Stimulated activated CD4-positive, alpha-beta T cell treated with anti-CD3 and anti-CD28 coated beads, TNF-alpha, amount 100 ng/mL, for 48 hours (primary cell): ENCODE measurements around the gene PRKG1.

Experiments
- DNase-seq, 3 donors: peaks; one replicate each; pipeline ENCODE4 v3.0.0-alpha.2; 2020; ENCODE audit warnings: low read depth in 3 of 3

Gene PRKG1

DNA sequence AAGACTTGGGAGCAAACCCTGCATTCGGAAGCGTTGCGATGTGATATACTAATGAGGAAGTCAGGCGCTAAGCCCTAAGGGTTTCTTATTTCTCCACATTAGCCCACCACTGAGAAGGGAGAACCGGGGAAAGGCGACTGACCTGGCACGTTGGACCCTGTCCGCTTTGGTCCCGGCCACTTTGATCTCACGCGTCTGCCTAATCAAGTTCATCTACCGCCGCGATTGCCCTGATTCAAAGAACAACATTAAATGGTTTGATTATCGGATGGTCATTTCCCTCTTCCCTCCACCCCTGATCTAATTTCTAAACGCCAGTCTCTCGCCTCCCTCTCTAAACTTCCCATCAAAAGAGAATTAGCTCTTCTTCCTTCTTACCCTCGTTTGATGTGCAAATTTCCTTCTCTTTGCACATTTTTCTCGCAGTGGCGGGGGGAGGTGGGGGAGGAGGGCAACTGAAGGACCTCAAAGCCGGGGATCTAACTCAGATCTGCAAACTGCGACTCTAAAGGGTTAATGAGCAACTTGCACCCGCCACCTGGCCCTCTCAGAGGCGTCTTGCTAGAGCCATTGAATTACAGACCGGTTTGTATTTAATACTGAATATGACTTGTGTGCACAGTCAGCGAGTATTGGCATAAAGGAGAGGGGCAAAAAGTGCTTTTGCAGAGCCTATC is 1239.1 kb downstream of the PRKG1 start:
- DNase-seq = no peak

DNA sequence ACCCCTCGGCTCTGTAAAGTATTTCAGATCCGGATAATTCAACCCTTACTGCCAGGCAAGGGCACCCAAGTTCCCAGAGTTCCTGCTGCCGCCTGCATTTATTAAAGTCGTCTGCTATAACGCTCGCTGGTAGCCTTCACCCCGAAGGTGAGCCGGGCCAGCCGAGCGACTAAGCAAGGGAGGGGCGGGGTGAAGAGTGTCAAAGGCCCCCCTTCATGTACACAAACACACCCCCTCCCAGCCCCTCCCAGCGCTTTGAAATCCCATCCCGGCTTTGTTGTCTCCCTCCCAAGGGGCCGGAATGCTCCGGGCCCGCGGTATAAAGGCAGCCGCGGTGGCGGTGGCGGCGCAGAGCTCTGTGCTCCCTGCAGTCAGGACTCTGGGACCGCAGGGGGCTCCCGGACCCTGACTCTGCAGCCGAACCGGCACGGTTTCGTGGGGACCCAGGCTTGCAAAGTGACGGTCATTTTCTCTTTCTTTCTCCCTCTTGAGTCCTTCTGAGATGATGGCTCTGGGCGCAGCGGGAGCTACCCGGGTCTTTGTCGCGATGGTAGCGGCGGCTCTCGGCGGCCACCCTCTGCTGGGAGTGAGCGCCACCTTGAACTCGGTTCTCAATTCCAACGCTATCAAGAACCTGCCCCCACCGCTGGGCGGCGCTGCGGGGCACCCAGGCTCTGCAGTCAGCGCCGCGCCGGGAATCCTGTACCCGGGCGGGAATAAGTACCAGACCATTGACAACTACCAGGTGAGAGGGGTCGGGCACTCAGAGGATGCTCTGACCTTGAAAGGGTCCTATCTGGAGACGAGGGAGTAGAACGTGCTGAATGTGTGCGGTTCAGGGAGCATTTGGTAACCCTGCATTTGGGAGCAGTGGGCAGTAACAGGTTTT is 1239.9 kb downstream of the PRKG1 start, which contains the start of gene DKK1:
Gene DKK1 (plus strand): TSS at position 349 of the 889 bp plus-strand sequence. CDS start 154 bp downstream, at position 503.
- DNase-seq = no peak

DNA sequence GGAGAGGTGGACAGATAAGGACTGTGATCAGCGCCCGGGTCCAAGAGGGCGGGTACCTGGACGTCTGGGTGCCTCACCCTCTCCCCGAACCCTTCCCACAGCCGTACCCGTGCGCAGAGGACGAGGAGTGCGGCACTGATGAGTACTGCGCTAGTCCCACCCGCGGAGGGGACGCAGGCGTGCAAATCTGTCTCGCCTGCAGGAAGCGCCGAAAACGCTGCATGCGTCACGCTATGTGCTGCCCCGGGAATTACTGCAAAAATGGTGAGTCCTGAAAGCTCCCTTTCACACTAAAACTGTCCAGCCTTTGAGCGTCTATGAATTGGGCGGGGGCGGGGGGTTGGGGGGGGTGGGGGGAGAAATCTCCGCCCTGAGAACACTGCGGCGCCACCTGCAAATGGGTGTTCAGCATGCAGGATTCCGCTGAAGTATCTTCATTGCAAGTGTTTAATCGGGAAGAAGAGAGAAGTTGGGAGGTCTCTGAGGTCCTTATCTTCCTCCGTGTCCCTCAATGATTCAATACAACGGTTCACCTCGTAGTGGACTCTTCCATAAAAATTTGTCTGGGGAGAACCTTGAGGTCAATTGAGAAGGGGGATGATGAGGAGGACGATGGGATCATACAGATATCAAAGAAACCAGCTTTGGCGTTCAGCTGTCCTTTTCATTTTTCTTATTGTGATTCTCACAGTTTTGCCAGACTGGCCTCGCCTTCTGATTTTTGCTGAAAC is 1240.7 kb downstream of the PRKG1 start:
- no peak for DNase-seq

DNA sequence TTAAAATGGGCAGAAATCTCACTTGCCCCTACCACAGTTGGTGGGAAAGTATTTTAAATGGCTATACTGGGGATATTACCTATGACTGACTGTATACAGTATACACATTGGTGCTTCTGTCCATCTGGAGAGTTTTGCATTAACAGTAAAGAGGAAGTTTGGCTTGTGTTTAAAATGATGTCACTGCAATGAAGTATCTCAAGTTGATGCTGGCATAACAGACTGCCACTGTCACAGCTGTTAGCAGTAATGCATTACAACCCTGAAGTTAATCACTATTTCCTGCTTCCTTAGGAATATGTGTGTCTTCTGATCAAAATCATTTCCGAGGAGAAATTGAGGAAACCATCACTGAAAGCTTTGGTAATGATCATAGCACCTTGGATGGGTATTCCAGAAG is 1241.7 kb downstream of the PRKG1 start:
- DNase-seq = no peak

DNA sequence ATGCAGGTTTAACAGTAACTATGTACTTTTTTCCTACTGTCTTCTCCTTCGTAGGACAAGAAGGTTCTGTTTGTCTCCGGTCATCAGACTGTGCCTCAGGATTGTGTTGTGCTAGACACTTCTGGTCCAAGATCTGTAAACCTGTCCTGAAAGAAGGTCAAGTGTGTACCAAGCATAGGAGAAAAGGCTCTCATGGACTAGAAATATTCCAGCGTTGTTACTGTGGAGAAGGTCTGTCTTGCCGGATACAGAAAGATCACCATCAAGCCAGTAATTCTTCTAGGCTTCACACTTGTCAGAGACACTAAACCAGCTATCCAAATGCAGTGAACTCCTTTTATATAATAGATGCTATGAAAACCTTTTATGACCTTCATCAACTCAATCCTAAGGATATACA is 1242.2 kb downstream of the PRKG1 start:
- no peak for DNase-seq

DNA sequence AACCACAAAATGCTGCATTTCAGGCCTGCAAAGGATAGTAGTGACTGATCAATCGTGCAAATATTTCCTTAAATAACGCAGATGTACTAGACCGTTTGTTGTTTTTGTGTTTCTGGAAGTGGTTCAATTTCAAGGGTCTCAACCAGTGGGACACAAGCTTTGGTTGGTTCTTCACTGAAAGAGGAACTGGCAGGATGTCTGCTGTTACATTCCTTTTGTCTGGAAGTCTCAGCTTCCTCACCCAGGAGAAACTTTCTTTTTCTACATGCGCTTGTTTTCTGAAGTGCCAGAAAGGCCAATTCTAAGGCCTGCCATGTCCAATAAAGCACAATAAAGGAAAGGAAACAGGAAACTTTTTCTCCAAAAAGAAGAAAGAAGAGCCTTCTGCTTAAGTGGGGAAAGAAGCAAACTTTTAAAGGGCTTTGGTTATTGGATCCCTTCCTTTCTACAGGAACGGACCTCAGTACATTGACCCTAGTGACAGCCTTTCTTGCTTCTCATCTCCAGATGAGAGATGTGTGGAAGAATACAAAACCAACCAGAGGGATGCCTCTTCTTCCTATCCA is 1243.9 kb downstream of the PRKG1 start:
- no peak for DNase-seq

DNA sequence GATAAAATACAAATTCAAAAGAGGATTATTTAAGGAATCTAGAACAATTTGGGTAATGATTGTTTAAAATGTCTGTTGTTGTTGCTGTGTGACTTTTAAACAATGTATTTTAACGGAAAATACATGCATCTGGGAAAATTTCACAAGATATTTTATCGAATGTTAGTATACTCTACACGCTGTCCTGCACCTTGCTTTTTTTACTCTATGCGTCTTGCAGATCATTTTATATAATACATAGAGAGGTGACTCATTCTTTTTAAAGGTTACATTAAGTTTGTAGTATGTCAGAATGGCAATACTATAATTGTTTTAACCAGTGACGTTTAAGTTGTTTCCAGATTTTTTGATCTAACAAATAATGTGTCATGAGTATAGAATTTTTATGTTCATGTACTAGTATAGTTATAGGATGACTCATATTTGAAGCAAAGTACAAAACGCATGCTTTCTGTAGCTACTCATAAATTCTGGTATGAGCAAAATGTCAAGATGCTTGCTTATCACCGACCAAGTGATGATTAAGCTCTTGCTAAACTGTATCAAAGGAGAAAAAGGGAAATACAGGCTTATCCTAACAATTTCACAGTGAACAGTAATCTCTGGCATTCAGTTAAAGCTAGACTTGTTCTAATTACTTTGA is 1244.7 kb downstream of the PRKG1 start:
- DNase-seq = no peak

DNA sequence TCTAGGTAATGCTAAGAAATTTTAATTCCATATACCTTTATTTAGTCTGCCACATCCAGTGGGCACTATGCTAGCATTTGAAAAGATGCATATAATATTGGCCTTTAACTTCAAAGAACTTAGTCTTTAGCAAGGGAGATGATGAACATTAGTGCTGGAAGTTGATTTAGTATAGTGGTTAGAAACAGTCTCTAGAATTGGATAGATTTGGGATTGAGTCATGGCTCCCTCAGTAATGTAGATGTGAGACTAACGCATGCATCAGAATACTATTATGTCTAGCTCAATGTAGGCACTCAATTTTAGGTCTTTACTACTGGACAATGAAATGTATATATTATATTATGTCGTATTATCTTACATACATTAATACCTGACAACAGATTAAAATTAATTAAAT is 1245.6 kb downstream of the PRKG1 start:
- no peak for DNase-seq

DNA sequence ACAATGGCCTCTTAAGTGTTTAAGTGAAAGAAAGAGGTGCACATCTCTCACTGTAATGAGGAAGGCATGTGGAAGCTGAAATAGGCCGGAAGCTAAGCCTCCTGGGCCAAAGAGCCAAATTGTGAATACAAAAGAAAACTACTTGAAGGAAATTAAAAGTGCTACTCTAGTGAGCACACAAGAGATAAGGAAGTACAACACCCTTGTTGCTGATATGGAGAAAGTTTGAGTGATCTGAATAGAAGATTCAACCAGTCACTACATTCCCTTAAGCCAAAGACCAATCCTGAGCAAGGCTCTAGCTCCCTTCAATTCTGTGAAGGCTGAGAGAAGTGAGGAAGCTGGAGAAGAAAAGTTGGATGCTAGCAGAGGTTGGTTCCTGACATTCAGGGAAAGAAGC is 1248.0 kb downstream of the PRKG1 start:
- no peak for DNase-seq

DNA sequence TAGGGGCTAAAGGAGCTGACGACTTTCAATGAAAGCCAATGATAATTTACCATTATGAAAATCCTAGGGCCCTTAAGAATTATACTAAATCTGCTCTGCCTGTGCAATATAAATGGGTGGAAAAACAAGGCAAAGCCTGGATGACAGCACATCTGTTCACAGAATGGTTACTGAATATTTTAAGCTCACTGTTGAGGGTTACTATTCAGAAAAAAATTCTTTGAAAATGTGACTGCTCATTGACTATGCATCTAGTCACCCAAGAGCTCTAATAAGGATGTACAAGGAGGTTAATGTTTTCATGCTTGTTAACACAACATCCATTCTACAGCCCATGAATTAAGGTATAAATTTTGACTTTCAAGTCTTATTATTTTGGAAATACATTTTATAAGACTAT is 1248.6 kb downstream of the PRKG1 start:
- DNase-seq = no peak

DNA sequence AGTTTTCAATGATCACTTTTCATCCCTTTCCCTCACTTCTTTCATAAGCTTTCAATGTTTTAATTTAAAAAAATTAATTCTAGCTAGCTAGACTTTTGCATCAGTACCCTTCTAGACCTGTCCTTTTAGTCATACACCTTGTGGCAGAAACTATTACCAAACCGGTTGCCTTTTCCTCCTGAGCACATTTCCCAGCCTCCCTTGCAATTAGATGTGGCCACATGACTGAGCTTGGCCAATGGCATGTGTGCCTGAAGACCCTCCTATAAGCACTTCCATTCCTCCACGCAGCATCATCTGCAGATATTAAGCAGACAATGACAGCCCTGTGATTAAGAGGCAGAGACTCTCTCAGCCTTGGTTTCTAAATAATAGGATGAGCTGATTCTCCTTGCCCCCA is 1252.1 kb downstream of the PRKG1 start:
- no peak for DNase-seq

DNA sequence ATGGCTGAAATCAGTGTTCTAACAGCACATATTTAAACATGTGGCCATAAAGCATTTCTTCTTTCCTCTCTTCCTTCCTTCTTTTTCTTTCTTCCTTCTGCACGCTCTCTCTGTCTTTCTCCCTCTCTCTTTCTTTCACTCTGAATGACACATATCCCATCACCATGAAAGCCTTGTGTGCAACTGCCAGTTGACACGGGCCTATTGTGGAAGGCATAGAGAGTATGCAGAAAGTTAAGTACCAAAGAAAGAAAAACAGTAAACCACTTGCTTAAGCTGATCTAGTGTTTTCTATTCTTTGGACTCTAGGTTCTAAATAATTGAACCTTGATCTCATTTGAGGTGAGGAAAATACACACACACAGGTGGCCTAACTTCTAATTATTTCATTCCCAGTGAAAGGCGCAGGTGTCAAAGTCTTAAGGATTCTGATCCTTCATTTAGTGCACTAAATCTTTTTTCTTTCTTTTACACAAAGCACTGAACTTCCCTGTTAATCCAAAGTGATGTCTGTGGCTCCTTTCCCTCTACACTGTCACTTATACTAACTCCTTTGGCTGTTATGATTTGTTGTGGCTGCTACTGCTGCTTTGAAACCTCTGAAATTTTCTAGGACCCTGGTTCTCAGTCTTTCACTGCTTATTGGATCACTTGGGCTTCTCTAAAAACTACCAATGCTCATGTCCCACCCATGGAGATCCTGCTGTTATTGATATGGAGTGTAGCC is 1257.5 kb downstream of the PRKG1 start:
- DNase-seq = no peak

DNA sequence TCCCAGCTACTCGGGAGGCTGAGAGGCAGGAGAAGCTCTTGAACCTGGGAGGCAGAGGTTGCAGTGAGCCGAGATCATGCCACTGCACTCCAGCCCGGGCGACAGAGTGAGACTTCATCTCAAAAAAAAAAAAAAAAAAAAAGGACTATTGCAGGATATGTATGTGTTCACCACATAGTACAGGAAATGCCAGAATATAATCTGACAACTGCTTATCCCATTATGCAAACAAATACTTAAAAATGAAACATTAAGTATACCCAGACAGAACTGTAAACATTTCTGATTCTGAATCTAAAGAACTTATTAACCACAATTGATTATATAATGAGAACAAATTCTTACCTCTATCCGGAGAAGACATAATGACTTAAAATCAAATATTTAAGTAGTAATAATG is 1258.5 kb downstream of the PRKG1 start:
- no peak for DNase-seq

DNA sequence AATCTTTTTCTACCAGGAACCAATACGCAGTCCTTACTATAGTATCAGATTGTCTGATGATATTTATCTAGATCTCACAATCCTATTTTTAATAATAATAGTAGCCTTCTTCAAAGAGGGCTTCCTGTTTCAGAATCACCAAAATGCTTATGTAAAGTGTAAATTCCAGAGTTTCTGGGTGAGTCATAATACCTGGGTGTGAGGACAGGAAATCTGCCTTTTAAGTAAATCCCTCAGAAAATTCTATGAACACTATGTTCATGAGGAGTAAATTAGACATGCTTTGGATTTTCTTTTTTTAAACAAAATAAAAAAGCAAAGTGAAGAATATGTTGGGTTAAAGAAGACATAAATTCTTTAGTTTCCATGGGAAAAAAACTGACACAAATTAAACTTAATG is 1260.3 kb downstream of the PRKG1 start:
- DNase-seq = no peak

DNA sequence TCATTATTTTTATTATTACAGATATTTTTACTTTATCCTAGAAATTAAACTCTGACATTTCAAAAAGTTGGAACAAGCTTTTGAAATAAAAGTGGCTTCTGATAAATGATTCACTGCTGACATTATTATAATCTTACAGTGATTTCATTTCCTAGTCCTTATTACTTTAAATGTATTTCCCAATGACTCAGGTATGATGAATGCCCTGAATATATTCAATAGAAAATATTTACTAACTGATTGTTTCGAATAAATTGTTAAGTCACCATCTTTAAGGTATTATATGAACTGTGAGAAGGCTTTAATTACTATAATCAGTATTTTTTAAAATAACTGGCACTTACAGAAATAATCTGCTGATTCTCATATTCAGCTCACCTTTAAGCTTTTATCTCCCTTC is 1261.4 kb downstream of the PRKG1 start:
- no peak for DNase-seq

DNA sequence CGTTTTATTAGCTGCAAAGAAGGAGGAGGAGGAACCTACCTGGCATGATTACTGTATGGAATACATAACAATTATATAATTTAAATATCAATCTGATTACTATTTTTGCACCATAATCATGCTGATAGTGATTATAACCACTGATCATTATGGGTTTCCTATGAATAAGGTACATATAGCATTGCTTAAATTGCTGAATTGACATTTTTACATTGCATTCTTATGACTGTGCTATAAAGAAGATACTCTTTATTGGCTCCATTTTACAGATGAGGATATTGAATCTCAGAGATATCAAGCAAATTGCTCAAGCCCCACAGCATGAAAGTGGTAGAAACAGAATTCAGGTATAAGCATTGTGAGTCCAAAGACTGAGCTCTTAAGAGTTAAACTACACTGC is 1262.9 kb downstream of the PRKG1 start:
- DNase-seq = no peak

DNA sequence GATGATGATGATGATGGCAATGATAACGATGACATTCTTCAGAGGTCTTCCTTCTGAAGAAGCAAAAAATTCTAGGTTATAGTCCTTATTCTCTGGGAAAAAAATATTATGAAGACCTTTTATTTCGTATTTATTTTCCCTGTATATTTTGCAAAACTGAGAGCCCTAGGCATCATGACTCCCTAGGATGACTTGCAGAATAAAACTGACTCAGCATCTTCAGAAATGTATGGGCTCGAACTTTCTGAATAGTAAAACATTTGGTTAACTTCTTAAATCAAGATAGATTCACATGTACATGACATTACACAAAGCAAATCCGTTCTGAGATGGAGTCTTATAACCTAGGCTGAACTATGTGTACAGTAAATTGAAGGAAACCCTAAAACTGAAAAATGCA is 1269.2 kb downstream of the PRKG1 start:
- no peak for DNase-seq

DNA sequence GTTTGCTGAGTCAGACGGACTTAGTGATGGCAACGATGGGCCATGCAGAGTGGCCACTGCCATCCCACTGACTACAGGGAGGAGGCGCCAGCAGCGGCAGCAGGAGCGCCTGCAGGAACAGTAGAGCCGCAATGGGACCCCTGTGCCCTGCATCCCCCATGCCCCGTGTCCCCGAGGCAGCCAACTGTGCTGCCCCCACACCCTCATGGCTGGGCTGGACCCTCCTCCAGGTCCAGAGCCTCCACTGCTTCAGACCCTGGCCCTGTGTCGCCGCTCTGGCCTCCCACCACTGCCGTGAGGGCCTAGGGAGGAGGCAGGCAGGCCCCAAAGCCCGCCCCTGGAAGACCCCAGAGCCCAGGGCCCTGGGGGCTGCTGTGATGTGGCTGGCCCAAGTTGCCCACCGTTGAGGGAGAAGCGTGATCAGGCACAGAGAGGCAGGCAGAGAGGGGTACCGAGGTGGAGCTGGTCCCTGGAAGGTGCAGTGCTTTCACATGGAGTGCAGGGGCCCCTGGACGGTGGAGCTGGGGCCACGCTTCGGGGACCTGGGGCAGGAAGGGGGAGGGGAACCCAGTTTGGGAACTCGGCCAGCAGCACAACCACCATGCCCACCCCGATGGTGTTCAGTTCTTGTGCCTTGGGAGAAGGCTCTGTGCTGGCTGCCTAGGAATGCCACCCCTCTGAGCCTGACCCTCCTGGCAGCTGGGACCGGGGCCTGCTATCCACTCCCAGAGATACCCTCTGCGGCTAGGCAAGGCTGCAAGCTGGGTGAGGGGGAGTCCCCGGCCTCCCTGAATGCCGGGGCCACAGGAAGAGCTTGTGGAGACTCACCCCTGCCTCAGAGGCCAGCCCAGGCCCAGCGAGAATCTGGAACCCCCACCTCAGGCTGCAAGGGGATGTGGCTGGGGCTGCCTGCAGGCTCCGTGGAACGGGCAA is 1272.4 kb downstream of the PRKG1 start:
- DNase-seq = no peak

DNA sequence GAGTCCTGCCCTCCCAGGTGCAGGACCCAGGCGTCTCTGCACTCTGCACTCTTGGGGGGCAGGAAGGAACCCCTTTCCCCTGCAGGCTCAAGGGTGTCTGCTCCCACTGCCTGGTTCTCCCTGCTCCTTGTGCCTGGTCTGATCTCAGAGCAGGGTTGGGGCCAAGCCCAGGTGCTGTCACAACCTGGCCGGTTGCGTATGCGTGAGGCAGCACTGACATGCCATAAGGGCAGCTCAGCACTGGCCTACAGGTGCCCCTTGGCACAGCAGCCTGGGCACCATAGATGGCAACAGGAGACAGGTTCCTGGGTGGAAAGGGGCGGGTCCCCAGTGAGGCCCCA is 1273.0 kb downstream of the PRKG1 start:
- DNase-seq = no peak
